Esophagus squamous epithelium (tissue), 5 donors: ENCODE measurements around the gene ELK3. TPM values are rescaled to one million over a fixed set of nuclear protein-coding genes. Genes with fewer than 3 reads are reported as not detected.

Source experiments
- DNase-seq: peaks from one replicate; lab custom pipeline; 2025; lab: John Stamatoyannopoulos, UW
- H3K27ac ChIP-seq, 4 donors: fragments of 200-600 bp; sonication (generic); one replicate each; pipeline ENCODE4 v1.5.1; 2016 to 2019; ENCODE audit warnings: mild to moderate bottlenecking in 1 of 4
- H3K27me3 ChIP-seq, 4 donors: fragments of 200-600 bp; sonication (generic); 1 replicate in 3 of 4; 2 replicates in 1 of 4; pipeline versions ENCODE4 v1.5.1 to v1.6.0; 2017 to 2021; ENCODE audit warnings: antibody characterized with exemption in 1 of 4
- H3K36me3 ChIP-seq, 3 donors: fragments of 200-600 bp; sonication (generic); one replicate each; pipeline ENCODE4 v1.5.1; 2016 to 2019
- H3K4me1 ChIP-seq, 3 donors: fragments of 200-600 bp; sonication (generic); one replicate each; pipeline ENCODE4 v1.5.1; 2017 to 2019
- H3K4me3 ChIP-seq, 4 donors: fragments of 200-600 bp; sonication (generic); 1 replicate in 3 of 4; 2 replicates in 1 of 4; pipeline ENCODE4 v1.5.1; 2016 to 2019; ENCODE audit warnings: mild to moderate bottlenecking in 2 of 4, moderate library complexity in 1 of 4
- H3K9me3 ChIP-seq, 3 donors: fragments of 200-600 bp; sonication (generic); one replicate each; pipeline ENCODE4 v1.5.1; 2016 to 2019
- CTCF ChIP-seq, 6 experiments: fragments of 450-650 bp in 4 of 6; fragments of 200-600 bp in 2 of 6; sonication (generic) in 2 of 6; IDR thresholded peaks; one replicate each; pipeline ENCODE4 v1.5.1; 2016 to 2019; ENCODE audit warnings: antibody characterized with exemption in 6 of 6, mild to moderate bottlenecking in 4 of 6, moderate library complexity in 4 of 6
- POLR2A ChIP-seq, 4 donors: fragments of 450-650 bp; IDR thresholded peaks; one replicate each; pipeline ENCODE4 v1.6.1; 2017; ENCODE audit warnings: antibody characterized with exemption in 4 of 4, mild to moderate bottlenecking in 4 of 4, moderate library complexity in 3 of 4
- WGBS, 2 donors: methylation state at CpG; one replicate each; pipeline ENCODE4 v1.1.5; 2018; 5-methylcytosine and 5-hydroxymethylcytosine counted together
- intact Hi-C: fragments of 100-400 bp; cut with DNase I; formaldehyde crosslinking; loops from one replicate; pipeline ENCODE4 v1.15.0; 2022
- total RNA-seq, 4 donors: library from RNA; depleted of rRNA; stranded (reverse); fragments of >200 nt; gene quantifications; one replicate each; pipeline ENCODE4 v1.1.0, GENCODE V29; 2016
- donor health status: DM: yes; HTN: yes; CAD: no.

Gene ELK3
- total RNA-seq, 4 donors from 2014 or later = 24.8 to 44.0 (median 34.8) TPM

GRCh38 chr12:96274331-96274730 lies 80.2 kb downstream of the ELK3 start:
- DNase-seq = no peak
- no peak overlapping the region for H3K4me3 ChIP-seq
- H3K9me3 ChIP-seq = no peaks in the 10 kb centered on the region
- peaks cover 0 to 77% (median 0%) of the 10 kb centered on the region in 3 donors for H3K36me3 ChIP-seq
- no peak overlapping the region for H3K27ac ChIP-seq
- intact Hi-C loops = no loop called here
- no peaks in the 10 kb centered on the region for H3K4me1 ChIP-seq
- no peaks in the 10 kb centered on the region for H3K27me3 ChIP-seq
- TF ChIP-seq POLR2A (IDR thresholded peaks at IDR 0.05) (no peak), CTCF (IDR thresholded peaks at IDR 0.05) (no peak)

DNA sequence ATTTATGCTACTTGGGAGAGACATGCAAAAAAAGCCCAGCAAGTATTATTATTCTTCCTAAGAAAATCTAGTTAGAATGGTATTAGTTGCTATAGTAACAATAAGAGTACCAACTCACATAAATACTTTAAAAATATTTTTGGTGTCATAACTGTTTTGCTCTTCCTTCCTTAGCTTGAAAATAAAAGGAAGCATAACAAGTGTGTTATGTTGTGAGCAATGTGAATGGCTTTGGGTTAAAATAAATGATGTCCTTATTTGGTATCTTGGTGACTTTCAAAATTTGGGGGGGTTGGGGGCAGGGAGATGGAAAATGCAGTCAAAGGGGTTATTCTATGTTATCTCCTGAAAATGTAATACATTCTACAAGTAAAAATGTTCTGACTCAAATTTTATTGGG lies 91.0 kb downstream of the ELK3 start:
- H3K36me3 ChIP-seq = peaks cover 4 to 100% (median 22%) of the 10 kb centered on the region in 3 donors
- no peak for TF ChIP-seq CTCF (IDR thresholded peaks at IDR 0.05)
- no peak for TF ChIP-seq POLR2A (IDR thresholded peaks at IDR 0.05)
- H3K4me1 ChIP-seq = no peaks in the 10 kb centered on the region
- H3K27me3 ChIP-seq = no peaks in the 10 kb centered on the region
- no peak for DNase-seq
- peak overlapping the region in 1 of 4 donors; percentile 33 for H3K27ac ChIP-seq
- no peak overlapping the region for H3K4me3 ChIP-seq
- no peaks in the 10 kb centered on the region for H3K9me3 ChIP-seq
- intact Hi-C loops = no loop called here

GRCh38 chr12:96289067-96289466 lies 94.9 kb downstream of the ELK3 start:
- Histone ChIP-seq H3K4me3 (no peak overlapping the region), H3K4me1 (no peaks in the 10 kb centered on the region), H3K36me3 (peaks cover 0 to 96% (median 4%) of the 10 kb centered on the region in 3 donors), H3K9me3 (no peaks in the 10 kb centered on the region), H3K27me3 (no peaks in the 10 kb centered on the region), H3K27ac (no peak overlapping the region)
- TF ChIP-seq CTCF (IDR thresholded peaks at IDR 0.05) (no peak), POLR2A (IDR thresholded peaks at IDR 0.05) (no peak)
- no peak for DNase-seq
- 75 to 86% methylated on average over 5 of the region's 5 CpGs for WGBS, 2 donors
- intact Hi-C loops = no loop called here

- H3K4me3 ChIP-seq = no peak overlapping the region
- intact Hi-C loops = no loop called here
- no peak for DNase-seq
- H3K9me3 ChIP-seq = no peaks in the 10 kb centered on the region
- no peak for TF ChIP-seq POLR2A (IDR thresholded peaks at IDR 0.05)
- TF ChIP-seq CTCF (IDR thresholded peaks at IDR 0.05) = no peak
- peaks cover 0 to 96% (median 0%) of the 10 kb centered on the region in 3 donors for H3K36me3 ChIP-seq
- H3K27me3 ChIP-seq = no peaks in the 10 kb centered on the region
- H3K27ac ChIP-seq = no peak overlapping the region
- whole genome bisulfite sequencing, 2 donors = 88 to 96% methylated on average over 2 of the region's 2 CpGs
- H3K4me1 ChIP-seq = no peaks in the 10 kb centered on the region
These were observed 98.9 kb downstream of the ELK3 start for GRCh38 chr12:96293093-96293492.

DNA sequence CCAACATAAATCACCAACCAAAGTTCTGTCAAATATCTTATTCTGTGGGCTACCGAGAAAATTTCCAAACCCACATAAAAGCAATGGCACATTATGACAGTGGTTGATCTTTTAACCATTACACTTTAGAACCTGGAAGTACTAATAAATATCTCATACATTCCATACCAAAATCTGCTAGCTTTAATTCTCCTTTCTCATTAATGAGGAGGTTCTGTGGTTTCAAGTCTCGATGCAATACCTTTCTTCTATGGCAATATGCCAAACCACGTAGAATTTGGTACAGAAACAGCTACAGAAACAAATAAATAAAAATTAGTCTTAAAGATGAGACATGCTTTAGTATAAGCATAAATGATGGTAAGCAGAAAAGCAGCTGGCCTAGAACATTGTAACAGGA lies 100.7 kb downstream of the ELK3 start:
- peaks cover 0 to 96% (median 0%) of the 10 kb centered on the region in 3 donors for H3K36me3 ChIP-seq
- 49 to 66% methylated on average over 3 of the region's 3 CpGs for WGBS, 2 donors
- no peaks in the 10 kb centered on the region for H3K27me3 ChIP-seq
- no peaks in the 10 kb centered on the region for H3K9me3 ChIP-seq
- no peaks in the 10 kb centered on the region for H3K4me1 ChIP-seq
- no peak overlapping the region for H3K4me3 ChIP-seq
- no peak for DNase-seq
- no peak overlapping the region for H3K27ac ChIP-seq
- no peak for TF ChIP-seq POLR2A (IDR thresholded peaks at IDR 0.05)
- no peak for TF ChIP-seq CTCF (IDR thresholded peaks at IDR 0.05)
- intact Hi-C loops = no loop called here
